Renal pelvis (tissue), 4 donors: ENCODE results near the gene CHAC2. TPM values are rescaled to one million over a fixed set of nuclear protein-coding genes. Genes with fewer than 3 reads are reported as not detected.
"Not testable (repeated sequence)": the region's sequence is repeated elsewhere in the genome, so short reads cannot be mapped to it uniquely, and the experiment has no call there.

ENCODE experiments used
- DNase-seq: peaks from one replicate; pipeline ENCODE4 v3.0.0-alpha.2; 2013
- polyA plus RNA-seq, 3 donors: library from polyadenylated mRNA; unstranded; fragments of 120-200 nt; gene quantifications; one replicate each; pipeline ENCODE4 v1.2.1, GENCODE V29; 2013; ENCODE audit not compliant: insufficient read length in 3 of 3

Gene CHAC2
- polyA plus RNA-seq, 3 donors, result 3.2 to 4.3 (median 3.7) TPM

DNA sequence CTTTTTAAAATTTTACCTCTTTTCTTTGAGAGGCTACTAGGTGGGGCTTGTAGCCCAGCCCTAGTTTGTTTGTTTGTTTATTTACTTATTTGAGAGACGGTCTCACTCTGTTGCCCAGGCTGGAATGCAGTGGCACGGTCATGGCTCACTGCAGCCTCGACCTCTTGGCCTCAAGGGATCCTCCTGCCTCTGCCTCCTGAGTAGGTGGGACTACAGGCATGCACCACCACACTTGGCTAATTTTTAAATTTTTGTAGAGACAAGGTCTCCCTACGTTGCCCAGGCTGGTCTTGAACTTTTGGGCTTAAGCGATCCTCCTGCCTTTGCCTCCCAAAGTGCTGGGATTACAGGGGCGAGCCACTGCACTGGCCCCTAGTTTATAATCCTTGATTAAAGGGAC lies 54.2 kb downstream of the CHAC2 start:
- DNase-seq, result no peak

DNA sequence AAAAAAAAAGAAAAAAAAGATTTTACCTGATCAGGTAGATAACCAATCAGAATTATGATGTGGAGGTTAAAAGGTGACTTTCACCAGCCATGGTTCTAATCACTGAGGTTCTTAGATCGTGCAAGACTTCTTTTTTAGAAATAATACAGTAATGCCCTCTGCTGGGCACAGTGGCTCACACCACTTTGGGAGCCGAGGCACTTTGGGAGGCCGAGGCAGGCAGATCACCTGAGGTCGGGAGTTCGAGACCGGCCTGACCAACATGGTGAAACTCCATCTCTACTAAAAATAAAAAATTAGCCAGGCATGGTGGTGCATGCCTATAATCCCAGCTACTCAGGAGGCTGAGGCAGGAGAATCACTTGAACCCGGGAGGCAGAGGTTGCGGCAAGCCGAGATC lies 56.0 kb downstream of the CHAC2 start:
- DNase-seq, result not testable (repeated sequence)

Other genes with a start within 250 kb of the CHAC2 start
- 10 to 100 TPM; 25.6 to 33.7 (median 30.1) TPM for gene ASB3, start 19.1 kb downstream of the CHAC2 start, polyA plus RNA-seq
- gene ERLEC1, start 19.2 kb downstream of the CHAC2 start, polyA plus RNA-seq, result 10 to 100 TPM; 62.7 to 66.3 (median 65.4) TPM
- gene GPR75, start 92.2 kb downstream of the CHAC2 start, polyA plus RNA-seq, result 1 to 10 TPM; 1.6 to 4.8 (median 3.9) TPM
- gene PSME4, start 203.2 kb downstream of the CHAC2 start, polyA plus RNA-seq, result 10 to 100 TPM; 53.9 to 71.3 (median 54.5) TPM